Spinal cord (tissue), 10 donors: ENCODE measurements around the gene DECR2. TPM values are rescaled to one million over a fixed set of nuclear protein-coding genes. Genes with fewer than 3 reads are reported as not detected.
A peak's percentile ranks its signal among the peaks of the same experiment; 100 is the strongest.
"Not testable (repeated sequence)": the region's sequence is repeated elsewhere in the genome, so short reads cannot be mapped to it uniquely, and the experiment has no call there.

ENCODE experiments used
- DNase-seq, 6 donors: peaks; one replicate each; pipeline versions ENCODE4 v3.0.0 to v3.0.0-alpha.2; 2013 to 2015; ENCODE audit warnings: low spot score in 6 of 6, low read depth in 4 of 6
- H3K27ac ChIP-seq: one replicate; pipeline ENCODE4 v1.5.1; 2013; ENCODE audit warnings: low read depth, low read length, control low read depth
- H3K27me3 ChIP-seq: one replicate; pipeline ENCODE4 v1.6.1; 2013; ENCODE audit warnings: low read length; ENCODE audit not compliant: control insufficient read depth, insufficient read depth
- H3K36me3 ChIP-seq: one replicate; pipeline ENCODE4 v1.6.1; 2013; ENCODE audit warnings: low read length; ENCODE audit not compliant: control insufficient read depth, insufficient read depth
- H3K4me1 ChIP-seq: one replicate; pipeline ENCODE4 v1.6.1; 2013; ENCODE audit warnings: low read length; ENCODE audit not compliant: control insufficient read depth, insufficient read depth
- H3K4me3 ChIP-seq: one replicate; pipeline ENCODE4 v1.5.1; 2013; ENCODE audit warnings: low read depth, low read length, control low read depth
- H3K9me3 ChIP-seq: one replicate; pipeline ENCODE4 v1.6.1; 2013; ENCODE audit warnings: low read length; ENCODE audit not compliant: control insufficient read depth, insufficient read depth
- WGBS: methylation state at CpG from one replicate; pipeline ENCODE4 v1.1.5; 2013; ENCODE audit warnings: missing lambda C conversion rate; ENCODE audit not compliant: insufficient coverage; 5-methylcytosine and 5-hydroxymethylcytosine counted together
- polyA plus RNA-seq, 2 donors: library from polyadenylated mRNA; unstranded; fragments of 120-200 nt; gene quantifications; one replicate each; pipeline ENCODE4 v1.2.1, GENCODE V29; 2013; ENCODE audit not compliant: insufficient read length in 2 of 2
- total RNA-seq, 2 donors: library from RNA; depleted of rRNA in 1 of 2; stranded (reverse); fragments of 120-200 nt in 1 of 2; fragments of >200 nt in 1 of 2; gene quantifications; one replicate each; pipeline versions ENCODE4 v1.2.3 to v1.2.4, GENCODE V29; 2013 to 2014
- donor health status: healthy.

The DECR2 gene
- total and polyA plus RNA-seq, 4 donors, result 5.1 to 27.7 (median 17.1) TPM

DNA sequence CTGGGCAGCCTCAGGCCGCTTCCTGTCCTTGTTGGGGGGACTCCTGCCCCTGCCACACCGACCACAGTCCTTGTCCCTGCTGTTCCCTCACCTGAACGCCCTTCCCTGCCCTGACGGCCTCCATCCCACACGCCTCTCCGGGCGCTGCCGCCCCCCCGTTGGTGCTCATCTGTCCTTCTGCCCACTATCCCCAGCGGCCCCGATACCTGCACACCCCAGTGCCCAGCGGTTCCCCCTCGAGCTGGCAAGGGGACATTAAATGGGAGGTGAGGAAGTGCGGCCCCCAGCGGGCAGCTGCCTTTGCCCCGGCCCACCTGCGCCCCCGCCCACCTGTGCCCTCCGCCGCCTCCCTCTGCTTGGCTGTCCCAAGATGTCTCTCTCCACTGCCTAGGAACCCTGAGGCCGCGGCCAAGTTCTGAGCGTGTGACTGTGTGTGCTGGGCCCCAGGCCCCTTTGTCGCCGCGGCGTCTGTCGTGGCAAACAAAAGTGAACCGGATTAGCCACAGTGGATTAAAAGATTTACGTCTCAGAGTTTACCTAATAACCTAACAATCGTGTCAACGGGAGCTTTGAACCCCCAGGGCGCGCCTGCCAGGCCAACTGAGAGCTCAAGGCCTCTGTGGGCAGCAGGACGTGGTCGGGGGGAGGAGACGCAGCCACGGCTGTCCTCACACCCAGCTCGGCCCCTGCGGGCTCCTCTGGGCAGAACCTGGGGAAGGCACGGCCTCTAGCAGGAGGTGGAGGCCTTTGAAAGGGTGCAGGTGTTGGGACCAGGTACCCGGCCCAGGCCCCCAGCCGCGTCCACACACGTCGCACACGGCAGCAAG lies 41.6 kb upstream of the DECR2 start:
- Histone ChIP-seq H3K9me3 (no peaks in the 10 kb centered on the region), H3K36me3 (no peaks in the 10 kb centered on the region), H3K4me1 (peaks cover 19% of the 10 kb centered on the region), H3K4me3 (no peak overlapping the region), H3K27me3 (peaks cover 2% of the 10 kb centered on the region), H3K27ac (no peak overlapping the region)
- WGBS, result 75% methylated on average over 42 of the region's 47 CpGs
- no peak for DNase-seq

GRCh38 chr16:360698-361336 lies 40.9 kb upstream of the DECR2 start:
- Histone ChIP-seq H3K27ac (no peak overlapping the region), H3K4me3 (no peak overlapping the region), H3K9me3 (no peaks in the 10 kb centered on the region), H3K27me3 (peaks cover 2% of the 10 kb centered on the region), H3K4me1 (peaks cover 19% of the 10 kb centered on the region), H3K36me3 (peaks cover under 1% of the 10 kb centered on the region)
- no peak for DNase-seq
- 92% methylated on average over 46 of the region's 47 CpGs for WGBS

DNA sequence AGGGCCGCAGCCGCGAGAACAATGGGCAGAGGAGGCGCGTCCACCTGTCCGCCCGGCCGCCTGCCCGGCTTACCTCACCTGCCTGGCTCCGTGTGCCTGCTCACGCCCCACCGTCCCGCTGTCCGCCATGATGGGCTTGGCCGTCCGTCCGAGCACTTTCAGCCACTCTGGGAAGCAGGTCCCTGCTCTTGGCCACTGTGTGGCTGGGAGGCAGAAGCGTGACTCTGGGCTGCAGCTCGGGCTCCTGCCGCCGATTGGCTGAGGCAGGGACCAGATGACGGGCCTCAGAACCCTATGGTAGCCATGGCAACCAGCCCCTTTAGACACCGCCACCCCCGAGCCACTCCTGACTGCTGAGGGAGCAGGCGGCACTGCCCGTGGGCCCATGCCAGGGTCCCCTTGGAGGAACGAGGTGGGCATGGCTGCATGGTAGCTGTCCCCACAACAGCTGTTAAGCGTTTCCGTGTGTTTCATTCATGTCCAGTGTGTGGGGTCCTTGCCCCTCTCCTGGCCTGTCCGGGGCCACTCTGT lies 40.3 kb upstream of the DECR2 start:
- peak in 2 of 6 donors; percentile 51 to 55 for DNase-seq
- Histone ChIP-seq H3K36me3 (peaks cover 6% of the 10 kb centered on the region), H3K27ac (no peak overlapping the region), H3K9me3 (no peaks in the 10 kb centered on the region), H3K27me3 (peaks cover 2% of the 10 kb centered on the region), H3K4me3 (no peak overlapping the region), H3K4me1 (peaks cover 19% of the 10 kb centered on the region)
- WGBS, result 67% methylated on average over 24 of the region's 30 CpGs

DNA sequence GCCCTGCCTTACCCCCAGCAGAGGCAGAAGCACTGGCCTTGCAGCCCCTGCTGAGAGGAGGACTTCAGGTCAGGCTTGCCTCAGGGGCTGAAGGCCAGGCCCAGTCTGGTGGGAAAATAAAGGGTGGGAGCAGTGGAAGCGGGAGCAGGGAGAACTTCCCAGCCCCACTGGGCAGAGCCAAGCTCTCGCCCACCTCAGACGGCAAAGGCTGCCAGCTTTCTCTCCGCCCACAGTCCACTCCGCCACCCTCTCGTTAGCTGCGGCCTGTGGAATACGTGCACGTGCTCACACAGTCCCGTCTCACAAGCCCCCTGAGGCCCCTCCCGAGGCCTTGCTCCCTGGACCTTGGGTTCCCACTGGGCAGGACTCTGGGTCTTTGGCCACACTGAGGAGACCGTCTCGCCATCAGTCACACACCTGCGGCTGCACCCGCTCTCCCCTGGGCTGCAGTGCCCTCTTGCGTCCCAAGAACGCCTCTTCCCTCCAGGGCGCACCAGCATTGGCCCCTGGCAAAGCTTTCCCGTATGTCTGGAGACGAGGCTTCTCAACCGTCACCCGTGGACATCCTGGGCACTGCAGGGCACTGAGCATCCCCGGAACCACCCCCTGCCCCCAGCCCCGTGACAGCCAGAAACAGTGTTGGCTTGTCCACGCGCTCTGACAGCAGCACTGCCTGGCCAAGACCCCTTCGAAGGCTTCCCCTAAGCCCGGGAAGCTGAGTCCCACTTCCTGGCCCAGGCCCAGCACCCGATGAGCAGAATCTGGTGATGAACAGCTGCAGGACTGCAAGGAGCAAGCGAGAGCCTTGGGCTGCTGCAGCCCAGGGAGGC lies 39.6 kb upstream of the DECR2 start:
- Histone ChIP-seq H3K9me3 (no peaks in the 10 kb centered on the region), H3K4me1 (peaks cover 19% of the 10 kb centered on the region), H3K36me3 (peaks cover 13% of the 10 kb centered on the region), H3K27me3 (peaks cover 2% of the 10 kb centered on the region), H3K4me3 (no peak overlapping the region), H3K27ac (no peak overlapping the region)
- DNase-seq, result peak in 2 of 6 donors; percentile 77 to 79
- 34% methylated on average over 29 of the region's 30 CpGs for WGBS

DNA sequence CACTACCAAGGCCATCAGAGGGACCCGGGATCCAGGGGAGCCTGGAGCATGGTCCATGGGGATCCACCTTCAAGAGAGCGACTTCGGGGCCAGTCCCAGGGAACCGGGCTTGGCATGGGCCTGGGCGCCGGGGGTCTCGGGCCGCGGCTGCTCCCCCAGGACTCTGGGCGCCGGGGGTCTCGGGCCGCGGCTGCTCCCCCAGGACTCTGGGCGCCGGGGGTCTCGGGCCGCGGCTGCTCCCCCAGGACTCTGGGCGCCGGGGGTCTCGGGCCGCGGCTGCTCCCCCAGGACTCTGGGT lies 39.0 kb upstream of the DECR2 start:
- 93% methylated on average over 7 of the region's 24 CpGs for WGBS
- H3K36me3 ChIP-seq, result peaks cover 19% of the 10 kb centered on the region
- not testable (repeated sequence) for H3K4me3 ChIP-seq, H3K27ac ChIP-seq, H3K9me3 ChIP-seq, DNase-seq, H3K27me3 ChIP-seq
- H3K4me1 ChIP-seq, result peaks cover 19% of the 10 kb centered on the region

DNA sequence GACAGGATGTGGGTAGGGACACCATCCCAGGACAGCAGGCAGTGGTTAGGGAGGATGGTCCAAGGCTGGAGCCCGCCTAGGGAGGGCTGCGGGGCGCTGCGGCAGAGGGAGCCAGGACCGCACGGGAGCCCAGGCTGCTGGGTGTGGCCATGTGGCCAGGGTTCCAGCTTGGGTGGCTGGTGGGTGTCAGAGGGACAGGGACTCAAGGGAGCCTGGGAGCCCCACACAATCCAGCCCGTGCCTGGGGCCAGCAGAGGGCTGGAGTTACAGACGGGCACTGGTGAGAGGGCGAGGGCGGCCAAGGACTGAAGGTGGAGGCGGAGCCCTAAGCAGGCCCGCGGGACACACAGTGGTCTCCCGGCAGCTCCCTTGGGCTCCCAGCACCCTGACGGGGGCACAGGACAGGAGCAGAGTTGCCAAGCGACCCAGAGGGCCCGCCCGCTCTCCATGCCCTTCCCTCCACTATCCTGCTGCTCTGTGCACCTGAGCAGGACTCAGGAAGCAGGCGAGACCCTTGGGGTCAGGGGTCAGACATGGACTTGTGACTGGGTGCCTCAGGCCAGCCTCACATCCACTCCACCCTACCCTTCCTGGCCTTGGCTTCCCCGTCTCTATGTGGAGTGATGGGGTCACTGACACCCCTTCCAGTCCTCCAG lies 38.4 kb upstream of the DECR2 start:
- WGBS, result 67% methylated on average over 20 of the region's 20 CpGs
- Histone ChIP-seq H3K36me3 (peaks cover 24% of the 10 kb centered on the region), H3K27ac (no peak overlapping the region), H3K4me1 (peaks cover 19% of the 10 kb centered on the region), H3K4me3 (no peak overlapping the region), H3K9me3 (no peaks in the 10 kb centered on the region), H3K27me3 (peaks cover 2% of the 10 kb centered on the region)
- no peak for DNase-seq

DNA sequence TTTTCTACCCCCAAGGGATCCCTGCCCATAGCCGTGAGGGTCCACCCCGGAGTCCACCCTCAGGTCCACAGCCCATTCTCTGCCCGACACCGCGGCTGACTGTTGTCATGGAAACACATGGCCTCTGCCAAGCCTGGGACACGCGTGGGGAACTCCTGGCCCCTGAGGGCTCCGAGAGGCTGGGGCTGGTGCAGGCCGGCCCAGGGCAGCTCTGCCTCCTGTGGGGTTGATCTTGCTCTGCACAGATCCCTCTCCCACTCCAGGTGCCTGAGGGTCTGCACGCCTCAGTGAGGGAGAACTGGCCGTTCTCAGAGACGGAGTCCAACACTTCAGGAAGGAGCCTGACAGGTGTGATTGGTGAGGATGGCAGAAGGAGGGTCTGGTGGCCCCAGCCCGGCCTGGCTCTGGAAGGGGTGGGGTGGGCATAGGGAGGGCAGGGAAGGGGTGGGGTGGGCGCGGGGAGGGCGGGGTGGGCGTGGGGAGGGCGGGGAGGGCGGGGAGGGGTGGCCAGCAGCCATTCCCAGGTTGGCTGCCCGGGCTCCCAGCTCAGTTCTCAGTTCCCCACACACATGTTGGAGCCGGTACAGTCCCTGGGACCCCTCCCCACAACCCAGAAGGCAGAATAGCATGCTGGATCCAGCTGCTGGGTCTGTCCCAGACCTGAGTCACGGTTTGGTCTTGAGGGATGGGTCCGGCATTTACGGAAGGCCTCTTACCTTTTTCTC lies 37.8 kb upstream of the DECR2 start:
- H3K27me3 ChIP-seq, result peaks cover 2% of the 10 kb centered on the region
- peaks cover 31% of the 10 kb centered on the region for H3K36me3 ChIP-seq

GRCh38 chr16:364595-365491 lies 36.8 kb upstream of the DECR2 start:
- Histone ChIP-seq H3K36me3 (peaks cover 40% of the 10 kb centered on the region), H3K4me1 (peaks cover 27% of the 10 kb centered on the region), H3K4me3 (no peak overlapping the region), H3K27me3 (peaks cover 2% of the 10 kb centered on the region), H3K9me3 (no peaks in the 10 kb centered on the region), H3K27ac (no peak overlapping the region)
- WGBS, result 72% methylated on average over 17 of the region's 19 CpGs
- no peak for DNase-seq

More for the DNA sequence above, 37.8 kb upstream of the DECR2 start:
- no peak overlapping the region for H3K4me3 ChIP-seq
- H3K27ac ChIP-seq, result no peak overlapping the region
- no peak for DNase-seq
- WGBS, result 35% methylated on average over 14 of the region's 24 CpGs
- peaks cover 19% of the 10 kb centered on the region for H3K4me1 ChIP-seq
- no peaks in the 10 kb centered on the region for H3K9me3 ChIP-seq
